Inflammatory macrophage (primary cell): ENCODE results near the gene UAP1L1.

Source experiments
- DNase-seq, 2 donors: peaks; one replicate each; pipeline ENCODE4 v3.0.0-alpha.2; 2020 to 2022

Gene UAP1L1

GRCh38 chr9:137103206-137103999 is 26.1 kb downstream of the UAP1L1 start:
- no peak for DNase-seq

GRCh38 chr9:137105814-137106661 is 28.7 kb downstream of the UAP1L1 start:
- DNase-seq: no peak

- DNase-seq: no peak
Measured at GRCh38 chr9:137106662-137107250, 29.4 kb downstream of the UAP1L1 start.

- DNase-seq: no peak
Measured at GRCh38 chr9:137107312-137107921, 30.1 kb downstream of the UAP1L1 start.

GRCh38 chr9:137107982-137108381 is 30.7 kb downstream of the UAP1L1 start:
- DNase-seq: no peak

GRCh38 chr9:137108608-137109249 is 31.4 kb downstream of the UAP1L1 start:
- DNase-seq: no peak

- no peak for DNase-seq
Measured at GRCh38 chr9:137109250-137110146, 32.2 kb downstream of the UAP1L1 start.

- no peak for DNase-seq
Measured at GRCh38 chr9:137110147-137110910, 33.0 kb downstream of the UAP1L1 start.

GRCh38 chr9:137110911-137111787 is 33.8 kb downstream of the UAP1L1 start:
- DNase-seq: no peak

- no peak for DNase-seq
Measured at GRCh38 chr9:137111788-137112563, 34.7 kb downstream of the UAP1L1 start.

- DNase-seq: no peak
Measured at GRCh38 chr9:137112564-137113384, 35.5 kb downstream of the UAP1L1 start.

- DNase-seq: peak in 1 of 2 donors; percentile 38
Measured at GRCh38 chr9:137113385-137114159, 36.3 kb downstream of the UAP1L1 start.

GRCh38 chr9:137114220-137114612 is 36.9 kb downstream of the UAP1L1 start:
- DNase-seq: no peak

- peak; percentile 60 to 84 for DNase-seq
Measured at GRCh38 chr9:137114613-137115393, 37.5 kb downstream of the UAP1L1 start, which contains the start of gene DPP7. TSS of gene DPP7 (minus strand) at chr9:137114733. CDS start at chr9:137114713, 20 bp downstream.

- no peak for DNase-seq
Measured at GRCh38 chr9:137115394-137116026, 38.2 kb downstream of the UAP1L1 start.
